Prostate gland (tissue), 2 donors: ENCODE results near the gene EXD1. TPM values are rescaled to one million over a fixed set of nuclear protein-coding genes. Genes with fewer than 3 reads are reported as not detected.

Experiments
- DNase-seq: peaks from one replicate; pipeline ENCODE4 v3.0.0-alpha.2; 2019; ENCODE audit warnings: low spot score
- H3K27ac ChIP-seq, 2 donors: fragments of 200-600 bp; sonication (generic); 2 replicates each; pipeline ENCODE4 v1.5.1; 2017 to 2019
- H3K27me3 ChIP-seq: fragments of 200-600 bp; sonication (generic); replicated peaks from 2 replicates; pipeline ENCODE4 v1.5.1; 2019; ENCODE audit not compliant: insufficient read depth
- H3K36me3 ChIP-seq, 2 donors: fragments of 200-600 bp; sonication (generic); 1 replicate in 1 of 2; 2 replicates in 1 of 2; pipeline versions ENCODE4 v1.5.1 to v1.8.1; 2017 to 2019
- H3K4me1 ChIP-seq: fragments of 200-600 bp; sonication (generic); replicated peaks from 2 replicates; pipeline ENCODE4 v1.5.1; 2019
- H3K4me3 ChIP-seq, 2 donors: fragments of 200-600 bp; sonication (generic); 2 replicates each; pipeline ENCODE4 v1.5.1; 2017 to 2019
- H3K9me3 ChIP-seq: fragments of 200-600 bp; sonication (generic); 2 replicates; pipeline ENCODE4 v1.5.1; 2017
- CTCF ChIP-seq, 4 experiments: fragments of 200-600 bp in 2 of 4; fragments of 450-650 bp in 2 of 4; sonication (generic) in 2 of 4; IDR thresholded peaks; 1 replicate in 3 of 4; 2 replicates in 1 of 4; pipeline ENCODE4 v1.5.1; 2016 to 2019; ENCODE audit warnings: antibody characterized with exemption in 4 of 4, mild to moderate bottlenecking in 2 of 4, moderate library complexity in 2 of 4
- POLR2A ChIP-seq: fragments of 450-650 bp; IDR thresholded peaks from one replicate; pipeline ENCODE4 v1.6.1; 2016; ENCODE audit warnings: antibody characterized with exemption, mild to moderate bottlenecking
- POLR2AphosphoS5 ChIP-seq: sonication (generic); formaldehyde crosslinking; IDR thresholded peaks from one replicate; pipeline ENCODE4 v1.6.1; 2017; ENCODE audit warnings: antibody characterized with exemption
- WGBS: methylation state at CpG from one replicate; pipeline ENCODE4 v1.1.5; 2018; 5-methylcytosine and 5-hydroxymethylcytosine counted together
- intact Hi-C: fragments of 100-400 bp; cut with DNase I; formaldehyde crosslinking; loops from one replicate; pipeline ENCODE4 v1.14.2; 2022
- total RNA-seq, 2 donors: library from RNA; depleted of rRNA; stranded (reverse); fragments of >200 nt; gene quantifications; one replicate each; pipeline ENCODE4 v1.1.0, GENCODE V29; 2016

EXD1 gene
- total RNA-seq, 2 donors from 2014 or later: 5.3 TPM; not detected in 1

GRCh38 chr15:41207687-41208448, 22.7 kb downstream of the EXD1 start:
- TF ChIP-seq POLR2A (no peak), POLR2AphosphoS5 (no peak), CTCF (IDR thresholded peaks at IDR 0.05) (no peak)
- H3K4me1 ChIP-seq: no peaks in the 10 kb centered on the region
- 47% methylated on average over 5 of the region's 5 CpGs for WGBS
- H3K27ac ChIP-seq: no peak overlapping the region
- DNase-seq: no peak
- no peaks in the 10 kb centered on the region for H3K9me3 ChIP-seq
- intact Hi-C loops: no loop called here
- no peaks in the 10 kb centered on the region for H3K36me3 ChIP-seq
- no peak overlapping the region for H3K4me3 ChIP-seq
- H3K27me3 ChIP-seq: no peaks in the 10 kb centered on the region

DNA sequence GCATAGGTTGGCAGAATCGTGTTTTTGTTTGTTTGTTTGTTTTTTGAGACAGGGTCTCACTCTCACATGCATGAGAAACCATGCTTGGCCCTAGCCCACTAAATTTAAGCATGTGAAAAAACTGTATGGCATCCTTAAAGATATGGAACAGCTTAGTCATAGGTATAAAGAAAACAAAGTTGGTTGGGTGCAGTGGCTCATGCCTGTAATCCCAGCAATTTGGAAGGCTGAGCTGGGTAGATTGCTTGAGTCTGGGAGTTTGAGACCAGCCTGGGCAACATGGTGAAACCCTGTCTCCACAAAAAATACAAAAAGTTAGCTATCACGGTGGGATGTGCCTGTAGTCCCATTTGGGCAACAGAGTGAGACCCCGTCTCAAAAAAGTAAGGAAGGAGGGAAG, 25.2 kb downstream of the EXD1 start:
- TF ChIP-seq CTCF (IDR thresholded peaks at IDR 0.05): no peak
- no peak for TF ChIP-seq POLR2AphosphoS5
- no peak for TF ChIP-seq POLR2A

DNA sequence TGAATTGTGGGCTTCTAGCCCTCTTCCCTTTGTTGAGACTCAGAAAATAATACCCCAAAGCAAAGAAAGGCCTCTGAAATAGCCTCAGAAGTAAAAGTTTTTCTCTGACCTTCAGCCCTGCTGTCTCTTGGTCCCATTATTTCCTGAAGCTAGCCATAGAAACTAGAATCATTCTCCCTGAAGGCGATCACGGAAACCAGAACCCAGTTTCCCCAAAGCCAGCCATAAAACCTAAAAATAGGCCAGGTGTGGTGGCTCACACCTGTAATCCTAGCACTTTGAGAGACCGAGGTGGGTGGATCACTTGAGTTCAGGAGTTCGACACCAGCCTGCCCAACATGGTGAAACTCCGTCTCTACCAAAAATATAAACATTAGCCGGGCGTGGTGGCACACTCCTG, 27.2 kb downstream of the EXD1 start:
- TF ChIP-seq POLR2A (no peak), CTCF (IDR thresholded peaks at IDR 0.05) (no peak), POLR2AphosphoS5 (no peak)
- H3K9me3 ChIP-seq: no peaks in the 10 kb centered on the region
- no peak for DNase-seq
- no peaks in the 10 kb centered on the region for H3K4me1 ChIP-seq
- H3K27me3 ChIP-seq: no peaks in the 10 kb centered on the region
- H3K27ac ChIP-seq: no peak overlapping the region
- WGBS: 84% methylated on average over 7 of the region's 7 CpGs
- no peak overlapping the region for H3K4me3 ChIP-seq
- no peaks in the 10 kb centered on the region for H3K36me3 ChIP-seq
- intact Hi-C loops: no loop called here

More for the DNA sequence above, 25.2 kb downstream of the EXD1 start:
- Histone ChIP-seq H3K4me1 (no peaks in the 10 kb centered on the region), H3K27ac (no peak overlapping the region), H3K4me3 (no peak overlapping the region), H3K27me3 (no peaks in the 10 kb centered on the region), H3K9me3 (no peaks in the 10 kb centered on the region), H3K36me3 (no peaks in the 10 kb centered on the region)
- WGBS: 74% methylated on average over 3 of the region's 3 CpGs
- DNase-seq: no peak
- intact Hi-C loops: no loop called here

DNA sequence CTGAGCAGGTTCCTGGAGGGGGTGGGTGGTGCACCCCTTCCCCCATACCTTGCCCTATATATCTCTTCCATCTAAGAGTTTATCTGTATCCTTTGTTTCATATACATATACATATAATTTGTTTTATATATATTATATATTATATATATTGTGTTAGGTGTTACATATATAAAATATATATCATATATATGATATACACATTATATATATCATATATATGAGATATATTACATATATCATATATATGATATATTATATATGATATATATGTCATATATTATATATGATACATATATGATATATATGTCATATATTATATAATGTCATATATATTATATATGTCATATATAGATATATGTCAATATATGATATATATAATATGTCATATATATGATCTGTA, 31.1 kb downstream of the EXD1 start:
- no peak for DNase-seq
- Histone ChIP-seq H3K4me1 (no peaks in the 10 kb centered on the region), H3K9me3 (no peaks in the 10 kb centered on the region), H3K27me3 (no peaks in the 10 kb centered on the region), H3K4me3 (no peak overlapping the region), H3K27ac (no peak overlapping the region), H3K36me3 (no peaks in the 10 kb centered on the region)
- intact Hi-C loops: no loop called here
- no peak for TF ChIP-seq POLR2A
- no peak for TF ChIP-seq CTCF (IDR thresholded peaks at IDR 0.05)
- no peak for TF ChIP-seq POLR2AphosphoS5

GRCh38 chr15:41194444-41194843, 36.1 kb downstream of the EXD1 start:
- DNase-seq: no peak
- WGBS: 86% methylated on average over 1 of the region's 1 CpG
- Histone ChIP-seq H3K4me1 (no peaks in the 10 kb centered on the region), H3K4me3 (no peak overlapping the region), H3K27ac (no peak overlapping the region), H3K36me3 (no peaks in the 10 kb centered on the region), H3K9me3 (no peaks in the 10 kb centered on the region), H3K27me3 (no peaks in the 10 kb centered on the region)
- no peak for TF ChIP-seq CTCF (IDR thresholded peaks at IDR 0.05)
- TF ChIP-seq POLR2A: no peak
- no peak for TF ChIP-seq POLR2AphosphoS5
- intact Hi-C loops: no loop called here
